Measurements from ENCODE around the gene EPSTI1. TPM values are rescaled to one million over a fixed set of nuclear protein-coding genes. Genes with fewer than 3 reads are reported as not detected.

EPSTI1 gene
- total and polyA plus RNA-seq, 10 of the 15 experiments (the other 5 are each of a cell fraction or from before 2014, with no cell fraction given): 4.7 to 32.0 (median 24.2) TPM

DNA sequence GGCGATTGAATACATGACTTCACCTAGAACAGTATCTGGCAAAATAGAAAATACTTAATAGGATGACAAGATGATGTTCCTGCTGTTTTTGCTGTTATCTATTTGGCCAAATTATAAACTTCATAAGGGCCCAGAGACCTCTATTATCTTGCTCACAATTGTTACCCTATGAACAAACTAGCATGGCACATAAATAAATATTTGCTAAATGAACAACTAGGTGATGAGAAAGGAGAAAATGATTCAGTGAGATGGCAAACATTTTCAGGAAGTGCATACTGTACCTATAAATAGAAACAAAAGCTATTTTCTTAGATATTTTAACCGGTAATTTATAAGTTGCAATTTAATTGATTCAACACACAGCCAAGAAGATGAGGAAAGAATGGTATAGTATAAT, 132.3 kb downstream of the EPSTI1 start:
- intact Hi-C loops (cut with micrococcal nuclease; ENCODE audit: unreplicated experiment): no loop called here
- in situ Hi-C loops (cut with MboI): no loop called here
- RAD21 ChIA-PET (ENCODE audit: unreplicated experiment): no interaction called here
- no peak for DNase-seq (ENCODE audit: low read depth, low spot score)
- no peaks in the 10 kb centered on the region for H3K27me3 ChIP-seq (replicated peaks in 1 of 2; ENCODE audit: control insufficient read depth in 2 of 2, insufficient read depth in 2 of 2, low read length in 1 of 2)
- FAIRE-seq: no peak
- CTCF ChIA-PET: no interaction called here
- POLR2A ChIA-PET: no interaction called here
- no peak overlapping the region for H2AFZ ChIP-seq (ENCODE audit: control insufficient read depth, low read depth, low read length)
- no TSS peak for BruUV-seq (replicated peaks)
- H3K4me2 ChIP-seq (ENCODE audit: control insufficient read depth, insufficient read depth): no peak overlapping the region
- no peaks in the 10 kb centered on the region for H4K20me1 ChIP-seq (ENCODE audit: control insufficient read depth, insufficient read depth)
- no peaks in the 10 kb centered on the region for H3K4me1 ChIP-seq (ENCODE audit: control insufficient read depth, insufficient read depth, low read length)
- ATAC-seq: no peak
- H3K36me3 ChIP-seq (ENCODE audit: control insufficient read depth in 2 of 2, insufficient read depth in 2 of 2, low read length in 1 of 2): no peaks in the 10 kb centered on the region
- H3K27ac ChIP-seq (ENCODE audit: control insufficient read depth, insufficient read depth): no peak overlapping the region
- no peaks in the 10 kb centered on the region; the same call in 2 of the 3 replicates for H3K9me3 ChIP-seq (replicated peaks; ENCODE audit: control insufficient read depth, insufficient read depth, low read length)
- H3K9ac ChIP-seq (ENCODE audit: control insufficient read depth, insufficient read depth, low read length): no peak overlapping the region
- SMC1A ChIA-PET (ENCODE audit: uncharacterized antibody, unreplicated experiment): interaction anchor here (1.4 to 1.9 kb wide), 2 partner anchors 15 to 23 kb away, joined by 3 to 5 read pairs; no protein-coding TSS in a partner anchor
- WGBS (ENCODE audit: insufficient coverage, insufficient replicate concordance, low lambda C conversion rate, missing lambda C conversion rate): 47% methylated on average over 2 of the region's 2 CpGs
- H3K79me2 ChIP-seq (ENCODE audit: control insufficient read depth, insufficient read depth, low read length): no peaks in the 10 kb centered on the region
- no peak overlapping the region for H3K4me3 ChIP-seq
- TF ChIP-seq ZNF687 (IDR thresholded peaks at IDR 0.05) (no peak), CHD1 (IDR thresholded peaks at IDR 0.05; ENCODE audit: low read depth, low read length) (no peak), TCF7 (IDR thresholded peaks at IDR 0.05; ENCODE audit: borderline replicate concordance) (no peak), IKZF1 (conservative IDR thresholded peaks at IDR 0.05) (no peak), SREBF2 (IDR thresholded peaks at IDR 0.05; ENCODE audit: low read length) (no peak), NBN (IDR thresholded peaks at IDR 0.05) (no peak), HCFC1 (IDR thresholded peaks at IDR 0.05; ENCODE audit: low read length) (no peak), BHLHE40 (IDR thresholded peaks at IDR 0.05; ENCODE audit: borderline replicate concordance in 1 of 2, low read depth in 2 of 2, low read length in 1 of 2) (no peak), ZBTB33 (IDR thresholded peaks at IDR 0.05) (no peak), CEBPB (IDR thresholded peaks at IDR 0.05; ENCODE audit: borderline replicate concordance in 1 of 2, low read depth in 2 of 2, low read length in 2 of 2) (no peak), RELA (IDR thresholded peaks at IDR 0.05; ENCODE audit: borderline replicate concordance, partially characterized antibody) (no peak), CHD4 (IDR thresholded peaks at IDR 0.05) (no peak)
- TF ChIP-seq, protein P1, sequence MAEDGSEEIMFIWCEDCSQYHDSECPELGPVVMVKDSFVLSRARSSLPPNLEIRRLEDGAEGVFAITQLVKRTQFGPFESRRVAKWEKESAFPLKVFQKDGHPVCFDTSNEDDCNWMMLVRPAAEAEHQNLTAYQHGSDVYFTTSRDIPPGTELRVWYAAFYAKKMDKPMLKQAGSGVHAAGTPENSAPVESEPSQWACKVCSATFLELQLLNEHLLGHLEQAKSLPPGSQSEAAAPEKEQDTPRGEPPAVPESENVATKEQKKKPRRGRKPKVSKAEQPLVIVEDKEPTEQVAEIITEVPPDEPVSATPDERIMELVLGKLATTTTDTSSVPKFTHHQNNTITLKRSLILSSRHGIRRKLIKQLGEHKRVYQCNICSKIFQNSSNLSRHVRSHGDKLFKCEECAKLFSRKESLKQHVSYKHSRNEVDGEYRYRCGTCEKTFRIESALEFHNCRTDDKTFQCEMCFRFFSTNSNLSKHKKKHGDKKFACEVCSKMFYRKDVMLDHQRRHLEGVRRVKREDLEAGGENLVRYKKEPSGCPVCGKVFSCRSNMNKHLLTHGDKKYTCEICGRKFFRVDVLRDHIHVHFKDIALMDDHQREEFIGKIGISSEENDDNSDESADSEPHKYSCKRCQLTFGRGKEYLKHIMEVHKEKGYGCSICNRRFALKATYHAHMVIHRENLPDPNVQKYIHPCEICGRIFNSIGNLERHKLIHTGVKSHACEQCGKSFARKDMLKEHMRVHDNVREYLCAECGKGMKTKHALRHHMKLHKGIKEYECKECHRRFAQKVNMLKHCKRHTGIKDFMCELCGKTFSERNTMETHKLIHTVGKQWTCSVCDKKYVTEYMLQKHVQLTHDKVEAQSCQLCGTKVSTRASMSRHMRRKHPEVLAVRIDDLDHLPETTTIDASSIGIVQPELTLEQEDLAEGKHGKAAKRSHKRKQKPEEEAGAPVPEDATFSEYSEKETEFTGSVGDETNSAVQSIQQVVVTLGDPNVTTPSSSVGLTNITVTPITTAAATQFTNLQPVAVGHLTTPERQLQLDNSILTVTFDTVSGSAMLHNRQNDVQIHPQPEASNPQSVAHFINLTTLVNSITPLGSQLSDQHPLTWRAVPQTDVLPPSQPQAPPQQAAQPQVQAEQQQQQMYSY (CRISPR knock-in tag; IDR thresholded peaks at IDR 0.05): no peak
- TF ChIP-seq, protein P2, sequence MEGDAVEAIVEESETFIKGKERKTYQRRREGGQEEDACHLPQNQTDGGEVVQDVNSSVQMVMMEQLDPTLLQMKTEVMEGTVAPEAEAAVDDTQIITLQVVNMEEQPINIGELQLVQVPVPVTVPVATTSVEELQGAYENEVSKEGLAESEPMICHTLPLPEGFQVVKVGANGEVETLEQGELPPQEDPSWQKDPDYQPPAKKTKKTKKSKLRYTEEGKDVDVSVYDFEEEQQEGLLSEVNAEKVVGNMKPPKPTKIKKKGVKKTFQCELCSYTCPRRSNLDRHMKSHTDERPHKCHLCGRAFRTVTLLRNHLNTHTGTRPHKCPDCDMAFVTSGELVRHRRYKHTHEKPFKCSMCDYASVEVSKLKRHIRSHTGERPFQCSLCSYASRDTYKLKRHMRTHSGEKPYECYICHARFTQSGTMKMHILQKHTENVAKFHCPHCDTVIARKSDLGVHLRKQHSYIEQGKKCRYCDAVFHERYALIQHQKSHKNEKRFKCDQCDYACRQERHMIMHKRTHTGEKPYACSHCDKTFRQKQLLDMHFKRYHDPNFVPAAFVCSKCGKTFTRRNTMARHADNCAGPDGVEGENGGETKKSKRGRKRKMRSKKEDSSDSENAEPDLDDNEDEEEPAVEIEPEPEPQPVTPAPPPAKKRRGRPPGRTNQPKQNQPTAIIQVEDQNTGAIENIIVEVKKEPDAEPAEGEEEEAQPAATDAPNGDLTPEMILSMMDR (IDR thresholded peaks at IDR 0.05 in 2 of 3, conservative IDR thresholded peaks at IDR 0.05 in 1 of 3; ENCODE audit: control insufficient read depth in 2 of 3, extremely low read depth in 1 of 3, insufficient read depth in 1 of 3, low read depth in 3 of 3, low read length in 3 of 3): no peak

All from GM12878 (cell line).